Measurements from ENCODE around the gene LRP8. TPM values are rescaled to one million over a fixed set of nuclear protein-coding genes. Genes with fewer than 3 reads are reported as not detected.

Gene LRP8
- total and polyA plus RNA-seq, 2 donors (not counting 3 experiments of a cell fraction or from before 2014, with no cell fraction given): 40.9 to 62.2 TPM

DNA sequence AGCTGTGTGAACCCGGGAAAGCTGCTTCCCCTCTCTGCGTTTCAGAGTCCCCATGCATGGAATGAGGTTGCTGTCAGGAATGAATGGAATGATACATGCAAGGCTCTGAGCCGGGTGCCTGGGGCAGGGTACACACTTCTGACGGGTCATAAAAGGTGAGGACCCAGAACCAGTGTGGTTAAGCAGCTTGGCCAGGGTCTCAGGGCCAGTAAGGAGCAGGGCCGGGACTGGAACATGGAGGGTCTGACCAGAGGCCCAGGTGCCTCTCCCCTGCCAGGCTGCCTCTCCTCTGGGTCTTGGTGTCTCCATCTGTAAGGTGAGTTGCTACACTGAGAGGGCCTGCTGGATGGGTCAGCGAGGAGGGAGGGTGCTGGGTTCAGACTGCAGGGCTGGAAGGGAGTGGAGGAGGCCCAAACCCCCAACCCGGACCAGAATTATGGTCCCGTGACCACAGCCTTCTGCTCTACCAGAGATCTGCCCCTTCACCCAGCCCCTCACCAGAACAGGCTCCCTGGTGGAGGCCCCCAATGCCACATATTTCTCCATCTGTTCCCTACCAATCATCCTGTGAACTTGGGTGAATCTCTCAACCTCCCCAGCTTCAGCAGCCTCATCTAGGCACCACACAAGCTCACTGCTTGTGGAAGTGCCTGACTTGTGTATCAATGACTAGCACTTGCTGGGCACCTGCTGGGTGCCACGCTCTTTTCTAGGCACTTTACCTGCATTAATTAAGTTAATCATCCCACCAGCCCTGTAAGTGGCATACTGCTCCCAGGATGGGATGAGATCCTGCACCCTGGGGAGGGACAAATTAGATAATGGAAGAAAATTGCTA lies 16.2 kb upstream of the LRP8 start:
- H3K4me1 ChIP-seq (ENCODE audit: control insufficient read depth, extremely low read depth, insufficient read depth, low read length): no peaks in the 10 kb centered on the region
- no peak overlapping the region for H2AFZ ChIP-seq (ENCODE audit: low read depth, low read length)
- POLR2A ChIA-PET: no interaction called here
- no peaks in the 10 kb centered on the region for H4K20me1 ChIP-seq (replicated peaks; ENCODE audit: control insufficient read depth, extremely low read depth, insufficient read depth, low read length)
- FAIRE-seq: no peak
- no TSS peak for BruUV-seq (replicated peaks)
- TF ChIP-seq POLR2A (IDR thresholded peaks at IDR 0.05; ENCODE audit: low read depth, low read length) (no peak), FOS (IDR thresholded peaks at IDR 0.05; ENCODE audit: borderline replicate concordance, insufficient read depth, low read length) (no peak), JUN (IDR thresholded peaks at IDR 0.05; ENCODE audit: borderline replicate concordance, insufficient read depth, insufficient read length, low read depth) (no peak), GATA2 (IDR thresholded peaks at IDR 0.05; ENCODE audit: insufficient read depth, insufficient read length, low read depth, low read length) (no peak), POLR2AphosphoS5 (IDR thresholded peaks at IDR 0.05; ENCODE audit: insufficient read depth, low read depth, low read length) (no peak), EZH2 (IDR thresholded peaks at IDR 0.05; ENCODE audit: borderline replicate concordance, low read depth, low read length, severe bottlenecking) (no peak), MYC (IDR thresholded peaks at IDR 0.05; ENCODE audit: low read depth, low read length) (no peak)
- TF ChIP-seq, protein P1, sequence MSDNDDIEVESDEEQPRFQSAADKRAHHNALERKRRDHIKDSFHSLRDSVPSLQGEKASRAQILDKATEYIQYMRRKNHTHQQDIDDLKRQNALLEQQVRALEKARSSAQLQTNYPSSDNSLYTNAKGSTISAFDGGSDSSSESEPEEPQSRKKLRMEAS (IDR thresholded peaks at IDR 0.05; ENCODE audit: insufficient read depth, insufficient read length): no peak
- TF ChIP-seq, protein P2, sequence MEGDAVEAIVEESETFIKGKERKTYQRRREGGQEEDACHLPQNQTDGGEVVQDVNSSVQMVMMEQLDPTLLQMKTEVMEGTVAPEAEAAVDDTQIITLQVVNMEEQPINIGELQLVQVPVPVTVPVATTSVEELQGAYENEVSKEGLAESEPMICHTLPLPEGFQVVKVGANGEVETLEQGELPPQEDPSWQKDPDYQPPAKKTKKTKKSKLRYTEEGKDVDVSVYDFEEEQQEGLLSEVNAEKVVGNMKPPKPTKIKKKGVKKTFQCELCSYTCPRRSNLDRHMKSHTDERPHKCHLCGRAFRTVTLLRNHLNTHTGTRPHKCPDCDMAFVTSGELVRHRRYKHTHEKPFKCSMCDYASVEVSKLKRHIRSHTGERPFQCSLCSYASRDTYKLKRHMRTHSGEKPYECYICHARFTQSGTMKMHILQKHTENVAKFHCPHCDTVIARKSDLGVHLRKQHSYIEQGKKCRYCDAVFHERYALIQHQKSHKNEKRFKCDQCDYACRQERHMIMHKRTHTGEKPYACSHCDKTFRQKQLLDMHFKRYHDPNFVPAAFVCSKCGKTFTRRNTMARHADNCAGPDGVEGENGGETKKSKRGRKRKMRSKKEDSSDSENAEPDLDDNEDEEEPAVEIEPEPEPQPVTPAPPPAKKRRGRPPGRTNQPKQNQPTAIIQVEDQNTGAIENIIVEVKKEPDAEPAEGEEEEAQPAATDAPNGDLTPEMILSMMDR (IDR thresholded peaks at IDR 0.05; ENCODE audit: extremely low read depth in 1 of 2, insufficient read depth in 1 of 2, low read depth in 1 of 2, low read length in 2 of 2): no peak
- intact Hi-C loops (cut with micrococcal nuclease): no loop called here
- no peak for DNase-seq (ENCODE audit: low read depth, low spot score)
- H3K27me3 ChIP-seq (ENCODE audit: control insufficient read depth in 2 of 2, insufficient read depth in 2 of 2, low read length in 2 of 2): peaks cover 0 to 4% of the 10 kb centered on the region in 2 experiments
- no peak overlapping the region for H3K27ac ChIP-seq (ENCODE audit: insufficient read depth, low read depth, low read length)
- dilution Hi-C loops (cut with MboI; ENCODE audit: extremely low pct_ligation_motif_present, low sequenced_read_pairs): no loop called here
- no peak overlapping the region for H3K9ac ChIP-seq (replicated peaks; ENCODE audit: extremely low read depth, insufficient read depth, low read length)
- no peaks in the 10 kb centered on the region for H3K9me1 ChIP-seq (replicated peaks; ENCODE audit: control insufficient read depth, extremely low read depth, insufficient read depth, low read length)
- H3K9me3 ChIP-seq (replicated peaks; ENCODE audit: control insufficient read depth, insufficient read depth, low read length): no peaks in the 10 kb centered on the region
- H3K79me2 ChIP-seq (ENCODE audit: control insufficient read depth, insufficient read depth, low read length): no peaks in the 10 kb centered on the region
- H3K36me3 ChIP-seq (ENCODE audit: control insufficient read depth in 2 of 2, extremely low read depth in 1 of 2, insufficient read depth in 2 of 2, low read length in 2 of 2): no peaks in the 10 kb centered on the region
- no peak overlapping the region for H3K4me3 ChIP-seq (replicated peaks in 1 of 3; ENCODE audit: insufficient read depth in 1 of 3, low read depth in 1 of 3, low read length in 3 of 3)
- no peak overlapping the region for H3K4me2 ChIP-seq (ENCODE audit: insufficient read depth, low read length)
- CTCF ChIA-PET: interaction anchor here (0.9 to 1.4 kb wide), 2 partner anchors 49 to 65 kb away, joined by 3 read pairs; no protein-coding TSS in a partner anchor
